Lower lobe of right lung (tissue), 2 donors: ENCODE data around the gene CMTM7. TPM values are rescaled to one million over a fixed set of nuclear protein-coding genes. Genes with fewer than 3 reads are reported as not detected.

Experiments
- ATAC-seq, 2 donors: fragments of 200-7000 bp; cut with Tn5 transposase; one replicate each; pipeline ENCODE4 v1.9.1; 2020 to 2022; ENCODE audit warnings: mild to moderate bottlenecking in 2 of 2, moderate library complexity in 2 of 2
- DNase-seq: peaks from one replicate; pipeline ENCODE4 v3.0.0-alpha.2; 2020
- H3K27ac ChIP-seq: fragments of 200-600 bp; one replicate; pipeline ENCODE4 v1.8.0; 2022
- H3K27me3 ChIP-seq: fragments of 200-600 bp; one replicate; pipeline ENCODE4 v1.8.0; 2022; ENCODE audit warnings: low read depth
- H3K36me3 ChIP-seq: fragments of 200-600 bp; one replicate; pipeline ENCODE4 v1.8.0; 2022; ENCODE audit warnings: mild to moderate bottlenecking
- H3K4me1 ChIP-seq: fragments of 200-600 bp; one replicate; pipeline ENCODE4 v1.8.0; 2022
- H3K4me3 ChIP-seq: fragments of 200-600 bp; one replicate; pipeline ENCODE4 v1.8.0; 2022; ENCODE audit warnings: mild to moderate bottlenecking
- H3K9me3 ChIP-seq: fragments of 200-600 bp; one replicate; pipeline ENCODE4 v1.8.0; 2022
- CTCF ChIP-seq: fragments of 200-600 bp; IDR thresholded peaks from one replicate; pipeline ENCODE4 v1.8.0; 2022; ENCODE audit warnings: antibody characterized with exemption, mild to moderate bottlenecking
- intact Hi-C: fragments of 100-400 bp; cut with DNase I; formaldehyde crosslinking; loops from one replicate; pipeline ENCODE4 v1.11.0; 2022
- total RNA-seq: library from RNA; stranded (reverse); fragmentation: NEBNext Ultra II Directional; extraction: Animal tissue kit (Norgen Biotek cat#: 25700); gene quantifications from one replicate; pipeline ENCODE4 v1.2.1, GENCODE V29; 2021
- donor health status: DM: no; HTN: yes; CAD: no; lungs with severe emphysema.

CMTM7 gene
- total RNA-seq, 1 donor from 2014 or later = 49.9 TPM

DNA sequence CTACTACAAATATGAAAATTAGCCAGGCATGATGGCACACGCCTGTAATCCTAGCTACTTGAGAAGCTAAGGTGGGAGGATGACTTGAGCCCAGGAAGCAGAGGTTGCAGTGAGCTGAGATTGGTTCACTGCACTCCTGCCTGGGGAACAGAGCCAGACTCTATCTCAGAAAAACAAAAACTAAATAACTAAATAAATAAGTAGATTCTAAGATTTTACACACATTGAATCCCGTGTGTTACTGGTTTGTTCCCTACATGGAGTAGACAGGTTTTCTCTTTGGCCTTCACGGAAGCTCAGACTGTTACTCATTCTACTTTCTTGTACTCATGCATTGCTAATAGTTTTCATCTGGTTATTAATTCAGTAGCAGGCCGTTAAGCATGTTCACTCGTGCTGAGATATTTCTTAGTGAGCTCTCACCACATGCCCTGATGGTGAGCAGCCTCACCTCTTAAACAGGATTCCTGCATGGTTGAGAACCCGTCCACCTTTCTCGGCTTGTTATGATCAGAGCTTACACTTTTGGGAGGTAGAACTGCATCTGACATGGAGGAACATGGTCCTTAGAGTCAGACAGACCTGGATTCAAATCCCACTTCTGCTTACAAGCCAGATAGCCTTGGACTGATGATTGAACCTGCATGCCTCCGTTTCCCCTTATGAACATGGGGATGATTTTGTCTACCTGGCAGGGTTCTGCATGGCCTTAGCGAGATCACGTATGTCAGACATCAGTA, 49.1 kb downstream of the CMTM7 start:
- Histone ChIP-seq H3K36me3 (peaks cover 3% of the 10 kb centered on the region), H3K4me3 (no peak overlapping the region), H3K4me1 (peaks cover 6% of the 10 kb centered on the region), H3K9me3 (no peaks in the 10 kb centered on the region), H3K27me3 (no peaks in the 10 kb centered on the region), H3K27ac (no peak overlapping the region)
- DNase-seq (no peak), ATAC-seq (no peak)
- intact Hi-C loops = no loop called here
- no peak for TF ChIP-seq CTCF

GRCh38 chr3:32442766-32443165, 51.1 kb downstream of the CMTM7 start:
- no peak for TF ChIP-seq CTCF
- ATAC-seq (no peak), DNase-seq (no peak)
- no peaks in the 10 kb centered on the region for H3K27me3 ChIP-seq
- no peak overlapping the region for H3K4me3 ChIP-seq
- intact Hi-C loops = no loop called here
- peaks cover 6% of the 10 kb centered on the region for H3K4me1 ChIP-seq
- H3K27ac ChIP-seq = no peak overlapping the region
- no peaks in the 10 kb centered on the region for H3K9me3 ChIP-seq
- peaks cover 3% of the 10 kb centered on the region for H3K36me3 ChIP-seq

DNA sequence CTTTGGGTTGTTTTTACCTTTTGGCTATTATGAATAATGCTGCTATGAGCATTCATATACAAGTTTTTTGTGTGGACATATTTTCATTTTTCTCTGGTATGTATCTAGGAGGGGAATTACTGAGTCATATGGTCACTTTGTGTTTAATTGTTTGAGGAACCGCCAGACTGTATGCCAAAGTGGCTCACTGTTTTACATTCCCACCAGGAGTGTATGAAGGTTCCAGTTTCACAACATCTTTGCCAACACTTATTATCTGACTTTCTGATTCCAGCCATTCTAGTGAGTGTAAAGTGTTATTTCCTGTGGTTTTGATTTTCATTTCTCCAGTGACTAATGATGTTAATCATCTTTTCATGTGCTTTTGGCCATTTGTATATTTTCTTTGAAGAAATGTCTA, 51.8 kb downstream of the CMTM7 start:
- Histone ChIP-seq H3K4me1 (peaks cover 8% of the 10 kb centered on the region), H3K27ac (no peak overlapping the region), H3K4me3 (no peak overlapping the region), H3K9me3 (no peaks in the 10 kb centered on the region), H3K27me3 (no peaks in the 10 kb centered on the region), H3K36me3 (peaks cover 3% of the 10 kb centered on the region)
- ATAC-seq = peak; percentile 61 to 72
- TF ChIP-seq CTCF = no peak
- no peak for DNase-seq
- intact Hi-C loops = no loop called here

GRCh38 chr3:32447865-32448400, 56.3 kb downstream of the CMTM7 start:
- intact Hi-C loops = no loop called here
- no peak overlapping the region for H3K27ac ChIP-seq
- H3K36me3 ChIP-seq = peaks cover 25% of the 10 kb centered on the region
- no peak overlapping the region for H3K4me3 ChIP-seq
- H3K9me3 ChIP-seq = no peaks in the 10 kb centered on the region
- no peak for DNase-seq
- H3K27me3 ChIP-seq = no peaks in the 10 kb centered on the region
- no peak for ATAC-seq
- no peak for TF ChIP-seq CTCF
- peaks cover 13% of the 10 kb centered on the region for H3K4me1 ChIP-seq

DNA sequence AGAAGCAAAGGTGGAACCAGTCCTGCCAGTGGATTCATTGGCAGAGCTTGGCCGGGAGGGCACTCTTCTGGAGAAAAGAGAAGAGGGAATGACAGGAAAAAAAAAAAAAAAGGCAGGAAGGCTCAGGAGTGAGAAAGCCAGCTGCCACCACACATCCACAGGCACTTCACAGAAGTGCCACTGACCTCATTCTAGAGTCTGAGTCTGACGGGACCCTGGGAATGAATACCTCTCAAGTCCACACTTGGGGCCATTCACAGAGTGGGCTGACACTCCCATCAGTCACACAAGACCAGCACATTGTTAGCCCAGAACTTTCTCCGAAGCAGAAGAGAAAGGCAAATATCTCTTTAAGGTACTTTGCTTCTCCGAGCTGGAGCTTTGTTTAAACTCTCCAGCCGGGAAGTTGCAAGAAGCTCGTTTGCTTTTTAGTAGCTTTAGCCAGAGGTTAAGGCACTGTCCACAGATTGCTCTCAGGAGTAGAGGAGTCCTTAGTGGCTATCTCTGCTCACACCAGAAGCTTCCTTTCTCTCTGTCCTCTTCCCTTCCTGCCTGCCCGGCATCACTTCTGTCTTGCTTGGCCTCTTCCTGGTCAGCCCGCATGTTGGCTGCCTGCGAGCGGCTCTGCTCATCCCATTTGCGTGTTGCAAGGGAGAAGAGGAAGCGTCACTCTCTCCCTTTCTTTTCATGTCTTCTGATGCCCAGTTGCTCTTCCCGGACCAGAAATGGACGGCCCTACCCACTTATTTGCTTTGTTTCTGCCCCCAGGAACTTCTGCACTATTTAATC, 57.2 kb downstream of the CMTM7 start:
- DNase-seq (peak; percentile 63), ATAC-seq (peak; percentile 82 to 91)
- intact Hi-C loops = no loop called here
- peaks cover 13% of the 10 kb centered on the region for H3K4me1 ChIP-seq
- peak overlapping the region; percentile 47 for H3K27ac ChIP-seq
- TF ChIP-seq CTCF = no peak
- no peaks in the 10 kb centered on the region for H3K9me3 ChIP-seq
- no peak overlapping the region for H3K4me3 ChIP-seq
- peaks cover 28% of the 10 kb centered on the region for H3K36me3 ChIP-seq
- H3K27me3 ChIP-seq = no peaks in the 10 kb centered on the region
